H1 (cell line): ENCODE results near the gene ASCC1. TPM values are rescaled to one million over a fixed set of nuclear protein-coding genes. Genes with fewer than 3 reads are reported as not detected.

Source experiments
- CTBP2 ChIP-seq: IDR thresholded peaks from 2 replicates; pipeline ENCODE4 v1.7.0; 2011; ENCODE audit warnings: borderline replicate concordance, mild to moderate bottlenecking, moderate library complexity, mixed read lengths, low read length; ENCODE audit not compliant: insufficient read depth, insufficient read length
- EP300 ChIP-seq, 2 experiments: IDR thresholded peaks; 1 replicate in 1 of 2; 2 replicates in 1 of 2; pipeline ENCODE4 v1.6.1; 2011 to 2012; ENCODE audit warnings: low read depth in 2 of 2, low read length in 2 of 2, mild to moderate bottlenecking in 2 of 2, borderline replicate concordance in 1 of 2, inconsistent platforms in 1 of 2, moderate library complexity in 1 of 2
- HDAC6 ChIP-seq: IDR thresholded peaks from one replicate; pipeline ENCODE4 v1.7.1; 2012; ENCODE audit warnings: low read depth, mild to moderate bottlenecking, inconsistent platforms, low read length, moderate library complexity
- JUND ChIP-seq: IDR thresholded peaks from 2 replicates; pipeline ENCODE4 v1.6.1; 2011; ENCODE audit warnings: mild to moderate bottlenecking, improper control_type of control experiment, low read length
- KDM1A ChIP-seq: fragments of 200-600, 300-600 bp; sonication (generic); IDR thresholded peaks from 2 replicates; pipeline ENCODE4 v1.7.1; 2016; ENCODE audit warnings: mild to moderate bottlenecking, low read length, borderline replicate concordance
- MAFK ChIP-seq: IDR thresholded peaks from 2 replicates; pipeline ENCODE4 v1.6.1; 2012; ENCODE audit warnings: low read depth, mild to moderate bottlenecking, improper control_type of control experiment, low read length
- POLR2A ChIP-seq, 2 experiments: IDR thresholded peaks; 1 replicate in 1 of 2; 2 replicates in 1 of 2; pipeline ENCODE4 v1.6.1; 2011; ENCODE audit warnings: low read depth in 2 of 2, low read length in 2 of 2, mild to moderate bottlenecking in 2 of 2; ENCODE audit errors: control extremely low read depth in 1 of 2
- POU5F1 ChIP-seq: IDR thresholded peaks from 2 replicates; pipeline ENCODE4 v1.6.1; 2011; ENCODE audit warnings: low read depth, mild to moderate bottlenecking, low read length, moderate library complexity
- RBBP5 ChIP-seq: IDR thresholded peaks from 2 replicates; pipeline ENCODE4 v1.7.1; 2012; ENCODE audit warnings: low read depth, mild to moderate bottlenecking, inconsistent platforms, low read length, moderate library complexity, borderline replicate concordance
- SIRT6 ChIP-seq: IDR thresholded peaks from one replicate; pipeline ENCODE4 v1.7.1; 2012; ENCODE audit warnings: low read length, inconsistent platforms
- SP4 ChIP-seq: IDR thresholded peaks from 2 replicates; pipeline ENCODE4 v1.6.1; 2012; ENCODE audit warnings: low read length, inconsistent platforms
- TAF1 ChIP-seq: IDR thresholded peaks from 2 replicates; pipeline ENCODE4 v1.6.1; 2011; ENCODE audit warnings: mild to moderate bottlenecking, low read depth, low read length
- polyA plus RNA-seq, 7 experiments: library from polyadenylated mRNA; depleted of rRNA in 3 of 7; stranded (reverse) in 5 of 7; unstranded in 2 of 7; fragments of >200 nt in 5 of 7; fragments of 200-250 nt in 2 of 7; gene quantifications; 1 replicate in 5 of 7; 2 replicates in 1 of 7; 4 replicates in 1 of 7; pipeline versions ENCODE4 v1.2.1 to v1.2.3, GENCODE V29; 2011 to 2013; ENCODE audit warnings: missing spikeins in 2 of 7, mixed read lengths in 2 of 7
- total RNA-seq: library from RNA; stranded (reverse); fragmentation: NEBNext Ultra II Directional; extraction: Animal tissue kit (Norgen Biotek cat#: 25700); gene quantifications from 2 replicates; pipeline ENCODE4 v1.2.1, GENCODE V29; 2021
- TF ChIP-seq, protein P1 (sequence below): IDR thresholded peaks from 2 replicates; pipeline ENCODE4 v1.6.1; 2012; ENCODE audit warnings: low read length, inconsistent platforms

Gene ASCC1
- total and polyA plus RNA-seq, 2 of the 8 experiments (the other 6 are each of a cell fraction or from before 2014, with no cell fraction given): 25.6 to 35.8 TPM

DNA sequence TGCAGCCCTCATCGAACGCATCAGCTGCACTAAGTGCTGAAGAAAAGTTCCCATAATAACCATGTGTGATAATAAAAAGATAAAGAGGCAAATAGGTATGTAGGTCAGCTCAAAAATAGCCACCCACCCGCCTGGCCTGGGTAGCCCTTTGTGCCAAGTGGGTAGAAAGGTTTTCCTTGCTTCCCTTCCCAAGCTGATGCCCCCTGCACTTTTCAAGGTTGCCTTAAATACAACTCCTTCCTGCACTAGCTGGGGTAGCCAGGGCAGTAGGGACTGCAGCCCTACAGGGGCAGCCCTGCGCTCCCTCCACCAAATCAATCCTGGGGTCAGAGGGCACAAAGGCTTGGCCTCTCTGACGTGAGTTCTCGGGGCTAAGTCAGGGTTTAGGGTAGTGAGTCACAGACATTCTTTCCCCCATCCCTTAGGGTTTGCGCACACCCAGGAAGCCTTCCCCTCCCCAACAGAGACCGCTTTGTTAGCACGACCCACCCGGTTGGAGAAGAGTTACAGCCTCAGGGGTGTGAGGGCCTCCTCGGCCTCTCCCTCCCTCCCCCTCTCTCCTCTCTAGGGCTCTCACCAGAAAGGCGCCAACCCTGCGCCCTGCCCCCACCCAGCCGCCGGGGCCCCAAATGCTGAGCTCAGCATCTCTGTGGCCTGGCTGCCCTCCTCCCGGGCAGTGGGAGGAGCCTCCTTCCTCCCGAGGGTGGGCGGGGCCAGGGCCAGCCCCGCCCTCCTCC is 44.3 kb upstream of the ASCC1 start (continued):
- TF ChIP-seq, protein P1, sequence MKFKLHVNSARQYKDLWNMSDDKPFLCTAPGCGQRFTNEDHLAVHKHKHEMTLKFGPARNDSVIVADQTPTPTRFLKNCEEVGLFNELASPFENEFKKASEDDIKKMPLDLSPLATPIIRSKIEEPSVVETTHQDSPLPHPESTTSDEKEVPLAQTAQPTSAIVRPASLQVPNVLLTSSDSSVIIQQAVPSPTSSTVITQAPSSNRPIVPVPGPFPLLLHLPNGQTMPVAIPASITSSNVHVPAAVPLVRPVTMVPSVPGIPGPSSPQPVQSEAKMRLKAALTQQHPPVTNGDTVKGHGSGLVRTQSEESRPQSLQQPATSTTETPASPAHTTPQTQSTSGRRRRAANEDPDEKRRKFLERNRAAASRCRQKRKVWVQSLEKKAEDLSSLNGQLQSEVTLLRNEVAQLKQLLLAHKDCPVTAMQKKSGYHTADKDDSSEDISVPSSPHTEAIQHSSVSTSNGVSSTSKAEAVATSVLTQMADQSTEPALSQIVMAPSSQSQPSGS: peak; percentile 50; the same call in 1 of the 2 replicates
- TF ChIP-seq SP4 (no peak), HDAC6 (no peak), CTBP2 (no peak), POU5F1 (no peak), SIRT6 (no peak), POLR2A (IDR thresholded peaks at IDR 0.05; ENCODE audit: control extremely low read depth in 1 of 2, low read depth in 2 of 2, low read length in 2 of 2) (peak in 1 of 2 experiments; percentile 68; a peak in 1 of 3 replicates), KDM1A (peak; percentile 39; the same call in 1 of the 2 replicates), TAF1 (peak; percentile 53; the same call in 1 of the 2 replicates), EP300 (IDR thresholded peaks at IDR 0.05; ENCODE audit: borderline replicate concordance in 1 of 2, low read depth in 2 of 2, low read length in 2 of 2) (peak in 1 of 2 experiments; percentile 68; a peak in 1 of 3 replicates), JUND (no peak; the same call in 1 of the 2 replicates), MAFK (peak; percentile 99), RBBP5 (peak; percentile 98)
